Nephron progenitor cell (in vitro differentiated cells): ENCODE results near the gene CENPH.

Experiments used
- DNase-seq: peaks from one replicate; pipeline ENCODE4 v3.0.0; 2021
- H3K27ac Mint-ChIP-seq: 2 replicates; pipeline ENCODE4 v1.8.0; 2021; ENCODE audit warnings: mild to moderate bottlenecking, moderate library complexity, mixed read lengths
- H3K27me3 Mint-ChIP-seq: 2 replicates; pipeline ENCODE4 v1.8.0; 2021; ENCODE audit warnings: mild to moderate bottlenecking, low read depth, mixed read lengths; ENCODE audit not compliant: poor library complexity
- H3K36me3 Mint-ChIP-seq: 2 replicates; pipeline ENCODE4 v1.8.0; 2021; ENCODE audit warnings: low read depth, mixed read lengths
- H3K4me1 Mint-ChIP-seq: 2 replicates; pipeline ENCODE4 v1.8.0; 2021; ENCODE audit warnings: mixed read lengths
- H3K4me3 Mint-ChIP-seq: 2 replicates; pipeline ENCODE4 v1.8.0; 2021; ENCODE audit warnings: mild to moderate bottlenecking, moderate library complexity, mixed read lengths
- H3K9me3 Mint-ChIP-seq: 2 replicates; pipeline ENCODE4 v1.8.0; 2021; ENCODE audit warnings: mild to moderate bottlenecking, moderate library complexity, mixed read lengths
- CTCF ChIP-seq: fragments of 200-600 bp; sonication (generic); IDR thresholded peaks from 2 replicates; pipeline ENCODE4 v1.5.0; 2021; ENCODE audit warnings: antibody characterized with exemption

CENPH gene

DNA sequence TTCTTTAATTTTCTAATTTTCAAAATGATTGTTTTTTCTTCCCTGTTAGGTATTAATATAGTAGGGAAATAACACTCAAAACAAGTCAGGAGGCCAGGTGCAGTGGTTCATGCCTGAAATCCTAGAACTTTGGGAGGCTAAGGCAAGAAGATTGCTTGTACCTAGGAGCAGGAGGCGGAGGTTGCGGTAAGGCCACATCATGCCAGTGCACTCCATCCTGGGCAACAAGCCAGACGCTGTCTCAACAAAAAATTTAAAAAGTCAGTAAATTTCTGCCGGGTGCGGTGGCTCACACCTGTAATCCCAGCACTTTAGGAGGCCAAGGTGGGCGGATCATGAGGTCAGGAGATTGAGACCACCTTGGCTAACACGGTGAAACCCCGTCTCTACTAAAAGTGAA, 35.1 kb downstream of the CENPH start:
- no peaks in the 10 kb centered on the region for H3K4me1 Mint-ChIP-seq
- H3K27me3 Mint-ChIP-seq = no peaks in the 10 kb centered on the region
- H3K27ac Mint-ChIP-seq = no peak overlapping the region
- no peak overlapping the region for H3K4me3 Mint-ChIP-seq
- TF ChIP-seq CTCF = no peak
- DNase-seq = no peak
- peaks cover 19% of the 10 kb centered on the region for H3K9me3 Mint-ChIP-seq
- peaks cover 55% of the 10 kb centered on the region for H3K36me3 Mint-ChIP-seq

DNA sequence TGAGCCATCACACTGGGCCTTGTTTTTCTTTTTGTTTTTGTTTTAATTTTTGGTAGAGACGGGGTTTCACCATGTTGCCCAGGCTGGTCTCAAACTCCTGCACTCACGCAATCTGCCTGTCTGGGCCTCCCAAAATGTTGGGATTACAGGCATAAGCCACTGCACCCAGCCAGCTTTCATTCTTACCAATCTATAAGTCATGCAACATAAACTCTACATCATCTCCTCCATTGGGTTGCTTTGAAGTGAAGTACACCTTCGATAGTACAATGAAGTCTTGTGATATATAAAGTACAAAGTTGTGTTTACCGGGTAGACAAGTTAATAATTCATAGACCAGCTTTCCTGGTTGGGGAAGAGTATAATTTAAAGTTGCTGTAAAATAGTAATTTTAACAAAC, 36.5 kb downstream of the CENPH start:
- H3K27me3 Mint-ChIP-seq = no peaks in the 10 kb centered on the region
- peaks cover 49% of the 10 kb centered on the region for H3K36me3 Mint-ChIP-seq
- no peaks in the 10 kb centered on the region for H3K4me1 Mint-ChIP-seq
- DNase-seq = no peak
- no peak overlapping the region for H3K27ac Mint-ChIP-seq
- no peak overlapping the region for H3K4me3 Mint-ChIP-seq
- peaks cover 8% of the 10 kb centered on the region for H3K9me3 Mint-ChIP-seq
- no peak for TF ChIP-seq CTCF

- H3K27me3 Mint-ChIP-seq = no peaks in the 10 kb centered on the region
- peaks cover 26% of the 10 kb centered on the region for H3K36me3 Mint-ChIP-seq
- peaks cover 11% of the 10 kb centered on the region for H3K4me1 Mint-ChIP-seq
- H3K27ac Mint-ChIP-seq = no peak overlapping the region
- DNase-seq = no peak
- no peak for TF ChIP-seq CTCF
- no peaks in the 10 kb centered on the region for H3K9me3 Mint-ChIP-seq
- no peak overlapping the region for H3K4me3 Mint-ChIP-seq
These were observed 40.8 kb downstream of the CENPH start for GRCh38 chr5:69230181-69230580.

- Mint-ChIP-seq H3K4me3 (no peak overlapping the region), H3K27ac (no peak overlapping the region), H3K36me3 (peaks cover 21% of the 10 kb centered on the region), H3K9me3 (no peaks in the 10 kb centered on the region), H3K4me1 (peaks cover 21% of the 10 kb centered on the region), H3K27me3 (no peaks in the 10 kb centered on the region)
- DNase-seq = no peak
- TF ChIP-seq CTCF = no peak
These were observed 41.9 kb downstream of the CENPH start for GRCh38 chr5:69231281-69231680.

GRCh38 chr5:69231851-69232250, 42.5 kb downstream of the CENPH start:
- H3K27me3 Mint-ChIP-seq = no peaks in the 10 kb centered on the region

More at GRCh38 chr5:69231851-69232250, 42.5 kb downstream of the CENPH start:
- TF ChIP-seq CTCF = no peak
- H3K9me3 Mint-ChIP-seq = no peaks in the 10 kb centered on the region
- H3K4me3 Mint-ChIP-seq = no peak overlapping the region
- peaks cover 23% of the 10 kb centered on the region for H3K36me3 Mint-ChIP-seq
- H3K4me1 Mint-ChIP-seq = peaks cover 26% of the 10 kb centered on the region
- H3K27ac Mint-ChIP-seq = no peak overlapping the region
- DNase-seq = no peak
